Neural progenitor cell (in vitro differentiated cells): Measurements from ENCODE around the gene HAUS6. TPM values are rescaled to one million over a fixed set of nuclear protein-coding genes. Genes with fewer than 3 reads are reported as not detected.
A peak's percentile ranks its signal among the peaks of the same experiment; 100 is the strongest.

ENCODE experiments used
- DNase-seq: peaks from one replicate; pipeline ENCODE4 v3.0.0-alpha.2; 2016; ENCODE audit warnings: low spot score
- H2AFZ ChIP-seq: fragments of 200-600 bp; sonication (generic); replicated peaks from 2 replicates; pipeline ENCODE4 v1.6.1; 2016; ENCODE audit warnings: antibody characterized with exemption
- H3F3A ChIP-seq: fragments of 200-600 bp; sonication (generic); 2 replicates; pipeline ENCODE4 v1.6.1; 2016; ENCODE audit warnings: antibody characterized with exemption, low read depth
- H3K27ac ChIP-seq: fragments of 200-600 bp; sonication (generic); 2 replicates; pipeline ENCODE4 v1.5.1; 2016; ENCODE audit warnings: mild to moderate bottlenecking
- H3K27me3 ChIP-seq: fragments of 200-600 bp; sonication (generic); 2 replicates; pipeline ENCODE4 v1.6.1; 2016; ENCODE audit warnings: mild to moderate bottlenecking, moderate library complexity
- H3K36me3 ChIP-seq: fragments of 200-600 bp; sonication (generic); 2 replicates; pipeline ENCODE4 v1.5.1; 2016
- H3K4me1 ChIP-seq: fragments of 200-600 bp; sonication (generic); 2 replicates; pipeline ENCODE4 v1.6.1; 2016; ENCODE audit warnings: mixed run types
- H3K4me2 ChIP-seq: fragments of 200-600 bp; sonication (generic); 2 replicates; pipeline ENCODE4 v1.6.1; 2016
- H3K4me3 ChIP-seq: fragments of 200-600 bp; sonication (generic); 2 replicates; pipeline ENCODE4 v1.5.1; 2016
- H3K79me2 ChIP-seq: fragments of 200-600 bp; sonication (generic); 2 replicates; pipeline ENCODE4 v1.6.1; 2016; ENCODE audit warnings: low read depth
- H3K9ac ChIP-seq: fragments of 200-600 bp; sonication (generic); 2 replicates; pipeline ENCODE4 v1.6.1; 2016
- H3K9me3 ChIP-seq: fragments of 200-600 bp; sonication (generic); 2 replicates; pipeline ENCODE4 v1.5.1; 2016; ENCODE audit warnings: low read depth
- H4K20me1 ChIP-seq: fragments of 200-600 bp; sonication (generic); 2 replicates; pipeline ENCODE4 v1.6.1; 2016; ENCODE audit warnings: low read depth
- H3K27ac Mint-ChIP-seq: 3 replicates; pipeline ENCODE4 v1.8.0; 2021; ENCODE audit warnings: mixed read lengths
- H3K27me3 Mint-ChIP-seq: 2 replicates; pipeline ENCODE4 v1.8.0; 2022; ENCODE audit warnings: low read depth, mild to moderate bottlenecking, inconsistent platforms, moderate library complexity, mixed read lengths; ENCODE audit not compliant: insufficient read depth
- H3K36me3 Mint-ChIP-seq: 3 replicates; pipeline ENCODE4 v1.8.0; 2021; ENCODE audit warnings: mixed read lengths
- H3K4me1 Mint-ChIP-seq: 3 replicates; pipeline ENCODE4 v1.8.0; 2021; ENCODE audit warnings: mixed read lengths
- H3K4me3 Mint-ChIP-seq: 3 replicates; pipeline ENCODE4 v1.8.0; 2021; ENCODE audit warnings: mild to moderate bottlenecking, moderate library complexity, mixed read lengths
- H3K9me3 Mint-ChIP-seq: 3 replicates; pipeline ENCODE4 v1.8.0; 2020; ENCODE audit warnings: mixed read lengths
- CTCF ChIP-seq: fragments of 200-600 bp; sonication (generic); IDR thresholded peaks from 2 replicates; pipeline ENCODE4 v1.5.1; 2017; ENCODE audit warnings: antibody characterized with exemption, mild to moderate bottlenecking
- EZH2 ChIP-seq: fragments of 200-600 bp; sonication (generic); IDR thresholded peaks from 2 replicates; pipeline ENCODE4 v1.6.1; 2017; ENCODE audit warnings: antibody characterized with exemption, mild to moderate bottlenecking, moderate library complexity
- EZH2phosphoT487 ChIP-seq: fragments of 200-600 bp; sonication (generic); IDR thresholded peaks from 2 replicates; pipeline ENCODE4 v1.6.1; 2017; ENCODE audit warnings: antibody characterized with exemption
- total RNA-seq: library from RNA; depleted of rRNA; stranded (reverse); fragments of >200 nt; gene quantifications from 2 replicates; pipeline ENCODE4 v1.2.3, GENCODE V29; 2015; ENCODE audit warnings: low replicate concordance

Gene HAUS6
- total RNA-seq, 1 donor from 2014 or later: 61.2 TPM

- Histone ChIP-seq H3F3A (no peaks in the 10 kb centered on the region), H3K79me2 (no peaks in the 10 kb centered on the region), H3K9me3 (no peaks in the 10 kb centered on the region), H3K27me3 (no peaks in the 10 kb centered on the region), H2AFZ (no peak overlapping the region), H4K20me1 (no peaks in the 10 kb centered on the region), H3K4me2 (no peak overlapping the region), H3K27ac (no peak overlapping the region), H3K4me3 (no peak overlapping the region), H3K4me1 (peaks cover 7% of the 10 kb centered on the region), H3K9ac (no peak overlapping the region), H3K36me3 (no peaks in the 10 kb centered on the region)
- no peak overlapping the region for H3K27ac Mint-ChIP-seq
- H3K4me1 Mint-ChIP-seq: no peaks in the 10 kb centered on the region
- H3K9me3 Mint-ChIP-seq: no peaks in the 10 kb centered on the region
- peaks cover 2% of the 10 kb centered on the region for H3K27me3 Mint-ChIP-seq
- no peak overlapping the region for H3K4me3 Mint-ChIP-seq
- TF ChIP-seq EZH2phosphoT487 (no peak), EZH2 (no peak), CTCF (no peak)
- no peak for DNase-seq
- H3K36me3 Mint-ChIP-seq: no peaks in the 10 kb centered on the region
These were observed 37.6 kb upstream of the HAUS6 start for GRCh38 chr9:19140259-19140658.

GRCh38 chr9:19138084-19138483 is 35.4 kb upstream of the HAUS6 start:
- Histone ChIP-seq H3K36me3 (no peaks in the 10 kb centered on the region), H4K20me1 (no peaks in the 10 kb centered on the region), H3F3A (no peaks in the 10 kb centered on the region), H3K27ac (no peak overlapping the region), H3K9me3 (no peaks in the 10 kb centered on the region), H3K9ac (no peak overlapping the region), H3K4me3 (no peak overlapping the region), H3K79me2 (no peaks in the 10 kb centered on the region), H3K4me1 (peaks cover 7% of the 10 kb centered on the region), H2AFZ (no peak overlapping the region), H3K27me3 (no peaks in the 10 kb centered on the region), H3K4me2 (no peak overlapping the region)
- no peaks in the 10 kb centered on the region for H3K9me3 Mint-ChIP-seq
- no peak for DNase-seq
- no peaks in the 10 kb centered on the region for H3K27me3 Mint-ChIP-seq
- H3K36me3 Mint-ChIP-seq: no peaks in the 10 kb centered on the region
- H3K4me3 Mint-ChIP-seq: no peak overlapping the region
- H3K4me1 Mint-ChIP-seq: no peaks in the 10 kb centered on the region
- H3K27ac Mint-ChIP-seq: no peak overlapping the region
- TF ChIP-seq EZH2phosphoT487 (no peak), CTCF (no peak), EZH2 (no peak)

- peaks cover 7% of the 10 kb centered on the region for H3K4me1 ChIP-seq
- no peaks in the 10 kb centered on the region for H3K79me2 ChIP-seq
- H4K20me1 ChIP-seq: no peaks in the 10 kb centered on the region
- no peaks in the 10 kb centered on the region for H3K4me1 Mint-ChIP-seq
- H3K36me3 Mint-ChIP-seq: no peaks in the 10 kb centered on the region
- H3K9me3 Mint-ChIP-seq: no peaks in the 10 kb centered on the region
- H3K36me3 ChIP-seq: no peaks in the 10 kb centered on the region
- no peak overlapping the region for H3K9ac ChIP-seq
- H3K27ac Mint-ChIP-seq: no peak overlapping the region
- H2AFZ ChIP-seq: no peak overlapping the region
- no peaks in the 10 kb centered on the region for H3K27me3 Mint-ChIP-seq
- H3K27me3 ChIP-seq: no peaks in the 10 kb centered on the region
- no peaks in the 10 kb centered on the region for H3K9me3 ChIP-seq
- no peaks in the 10 kb centered on the region for H3F3A ChIP-seq
- no peak for DNase-seq
- no peak for TF ChIP-seq EZH2
- no peak for TF ChIP-seq EZH2phosphoT487
- H3K4me2 ChIP-seq: no peak overlapping the region
- H3K4me3 Mint-ChIP-seq: no peak overlapping the region
- no peak overlapping the region for H3K27ac ChIP-seq
- H3K4me3 ChIP-seq: no peak overlapping the region
These were observed 34.6 kb upstream of the HAUS6 start for GRCh38 chr9:19137282-19137681.

- H3K4me1 ChIP-seq: peaks cover 7% of the 10 kb centered on the region
- no peak for TF ChIP-seq EZH2
- H3K9ac ChIP-seq: no peak overlapping the region
- H3K4me3 Mint-ChIP-seq: no peak overlapping the region
- H3K9me3 Mint-ChIP-seq: no peaks in the 10 kb centered on the region
- H3K4me1 Mint-ChIP-seq: no peaks in the 10 kb centered on the region
- no peaks in the 10 kb centered on the region for H3K27me3 Mint-ChIP-seq
- no peak overlapping the region for H3K27ac Mint-ChIP-seq
- H4K20me1 ChIP-seq: no peaks in the 10 kb centered on the region
- peak overlapping the region; percentile 47 for H2AFZ ChIP-seq
- H3K4me3 ChIP-seq: no peak overlapping the region
- no peak for DNase-seq
- H3K27ac ChIP-seq: no peak overlapping the region
- no peaks in the 10 kb centered on the region for H3K27me3 ChIP-seq
- H3K4me2 ChIP-seq: no peak overlapping the region
- H3K9me3 ChIP-seq: no peaks in the 10 kb centered on the region
- H3K36me3 ChIP-seq: no peaks in the 10 kb centered on the region
- peaks cover 5% of the 10 kb centered on the region for H3F3A ChIP-seq
- no peaks in the 10 kb centered on the region for H3K36me3 Mint-ChIP-seq
- no peaks in the 10 kb centered on the region for H3K79me2 ChIP-seq
These were observed 33.4 kb upstream of the HAUS6 start for GRCh38 chr9:19136129-19136528.
